ENCODE measurements around the gene R3HDM2.

Gene R3HDM2

GRCh38 chr12:57384478-57384877 is 46.4 kb downstream of the R3HDM2 start:
- H3K4me3 ChIP-seq (ENCODE audit: low read depth, low read length) = no peak overlapping the region
- TF ChIP-seq CTCF (IDR thresholded peaks at IDR 0.05; ENCODE audit: low read depth, low read length) = no peak

GRCh38 chr12:57381693-57382220 is 49.1 kb downstream of the R3HDM2 start:
- TF ChIP-seq CTCF (IDR thresholded peaks at IDR 0.05; ENCODE audit: low read depth, low read length) = no peak
- no peak overlapping the region for H3K4me3 ChIP-seq (ENCODE audit: low read depth, low read length)

- H3K4me3 ChIP-seq (ENCODE audit: low read depth, low read length) = no peak overlapping the region
- no peak for TF ChIP-seq CTCF (IDR thresholded peaks at IDR 0.05; ENCODE audit: low read depth, low read length)
These were observed 50.5 kb downstream of the R3HDM2 start for GRCh38 chr12:57380300-57380699.

GRCh38 chr12:57377103-57377840 is 53.6 kb downstream of the R3HDM2 start:
- no peak for TF ChIP-seq CTCF (IDR thresholded peaks at IDR 0.05; ENCODE audit: low read depth, low read length)
- no peak overlapping the region for H3K4me3 ChIP-seq (ENCODE audit: low read depth, low read length)

GRCh38 chr12:57372233-57372632 is 58.6 kb downstream of the R3HDM2 start:
- no peak overlapping the region for H3K4me3 ChIP-seq (ENCODE audit: low read depth, low read length)
- TF ChIP-seq CTCF (IDR thresholded peaks at IDR 0.05; ENCODE audit: low read depth, low read length) = no peak

GRCh38 chr12:57370696-57371095 is 60.1 kb downstream of the R3HDM2 start:
- no peak for TF ChIP-seq CTCF (IDR thresholded peaks at IDR 0.05; ENCODE audit: low read depth, low read length)
- no peak overlapping the region for H3K4me3 ChIP-seq (ENCODE audit: low read depth, low read length)

- TF ChIP-seq CTCF (IDR thresholded peaks at IDR 0.05; ENCODE audit: low read depth, low read length) = no peak
- no peak overlapping the region for H3K4me3 ChIP-seq (ENCODE audit: low read depth, low read length)
These were observed 60.8 kb downstream of the R3HDM2 start for GRCh38 chr12:57370072-57370471.

All from WI38 (cell line).